ENCODE measurements around the gene NREP. TPM values are rescaled to one million over a fixed set of nuclear protein-coding genes. Genes with fewer than 3 reads are reported as not detected.
"Not testable (repeated sequence)": the region's sequence is repeated elsewhere in the genome, so short reads cannot be mapped to it uniquely, and the experiment has no call there.

The NREP gene
- total RNA-seq, 4 donors from 2014 or later, result 6.0 to 42.0 (median 10.2) TPM

DNA sequence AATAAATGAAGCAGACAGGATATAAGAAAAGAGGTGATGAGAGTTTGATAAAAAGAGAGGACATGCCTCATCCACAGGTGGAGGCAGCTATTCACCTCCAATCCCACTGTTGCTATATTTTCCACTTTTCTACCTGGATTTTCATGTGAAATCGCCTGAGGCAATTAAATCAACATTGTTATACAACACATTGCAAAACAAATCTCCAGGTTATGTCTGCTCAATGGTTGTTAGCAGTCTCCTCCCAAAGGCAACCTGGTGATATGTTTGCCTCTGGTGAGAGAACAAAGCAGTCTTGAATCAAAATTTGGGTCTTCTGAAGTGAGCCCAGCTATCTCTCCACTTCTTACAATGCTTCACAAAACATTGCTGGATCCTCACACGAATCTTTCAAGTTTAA is 30.0 kb downstream of the NREP start:
- Histone ChIP-seq H3K27me3 (no peaks in the 10 kb centered on the region), H3K4me3 (no peak overlapping the region), H3K4me1 (no peaks in the 10 kb centered on the region), H3K36me3 (no peaks in the 10 kb centered on the region), H3K27ac (no peak overlapping the region), H3K9me3 (no peaks in the 10 kb centered on the region)
- 79 to 81% methylated on average over 2 of the region's 2 CpGs for WGBS, 2 donors (ENCODE audit: low coverage in 1 of 2)
- intact Hi-C loops (cut with DNase I; ENCODE audit: low total_unique reads), result no loop called here
- in situ Hi-C loops (cut with MboI; ENCODE audit: low pct_ligation_motif_present in 1 of 4, low pct_unique_long_range_greater_than_20kb in 1 of 4, low sequenced_read_pairs in 3 of 4), result no loop called here
- TF ChIP-seq CTCF (IDR thresholded peaks at IDR 0.05) (no peak), POLR2AphosphoS5 (IDR thresholded peaks at IDR 0.05) (no peak), EP300 (IDR thresholded peaks at IDR 0.05; ENCODE audit: low read depth) (no peak), POLR2A (IDR thresholded peaks at IDR 0.05) (no peak)
- no peak for DNase-seq

DNA sequence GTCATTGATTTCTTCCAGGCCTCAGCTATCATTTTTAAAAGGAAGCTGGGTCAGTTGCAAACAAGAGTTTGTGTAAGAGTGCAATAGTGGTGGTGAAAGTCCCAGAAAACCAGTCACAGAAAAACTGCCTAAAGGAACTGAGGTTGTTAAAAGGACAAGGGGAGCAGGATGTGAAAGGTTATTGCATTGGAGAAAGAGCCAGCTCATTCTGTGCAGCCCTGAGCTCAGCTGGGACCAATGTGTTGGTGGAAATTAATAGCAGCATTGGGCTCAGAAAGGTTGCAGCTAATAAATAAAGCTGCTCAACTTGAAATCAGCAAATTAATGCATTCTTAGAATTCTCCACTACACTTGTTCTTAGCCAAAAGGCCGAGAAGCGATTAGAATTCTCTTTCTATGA is 34.9 kb downstream of the NREP start:
- Histone ChIP-seq H3K27me3 (no peaks in the 10 kb centered on the region), H3K27ac (no peak overlapping the region), H3K36me3 (no peaks in the 10 kb centered on the region), H3K4me1 (no peaks in the 10 kb centered on the region), H3K9me3 (no peaks in the 10 kb centered on the region), H3K4me3 (no peak overlapping the region)
- in situ Hi-C loops (cut with MboI; ENCODE audit: low pct_ligation_motif_present in 1 of 4, low pct_unique_long_range_greater_than_20kb in 1 of 4, low sequenced_read_pairs in 3 of 4), result no loop called here
- intact Hi-C loops (cut with DNase I; ENCODE audit: low total_unique reads), result no loop called here
- TF ChIP-seq EP300 (IDR thresholded peaks at IDR 0.05; ENCODE audit: low read depth), result no peak
- TF ChIP-seq CTCF (IDR thresholded peaks at IDR 0.05), result no peak
- 87 to 100% methylated on average over 2 of the region's 2 CpGs for WGBS, 2 donors (ENCODE audit: low coverage in 1 of 2)
- no peak for DNase-seq

- DNase-seq, result no peak
- in situ Hi-C loops (cut with MboI; ENCODE audit: low pct_ligation_motif_present in 1 of 4, low pct_unique_long_range_greater_than_20kb in 1 of 4, low sequenced_read_pairs in 3 of 4) (no loop called here), intact Hi-C loops (cut with DNase I; ENCODE audit: low total_unique reads) (no loop called here)
- TF ChIP-seq CTCF (IDR thresholded peaks at IDR 0.05), result no peak
- no peak for TF ChIP-seq EP300 (IDR thresholded peaks at IDR 0.05; ENCODE audit: low read depth)
- no peak for TF ChIP-seq POLR2A (IDR thresholded peaks at IDR 0.05)
- no peak for TF ChIP-seq POLR2AphosphoS5 (IDR thresholded peaks at IDR 0.05)
- Histone ChIP-seq H3K27me3 (no peaks in the 10 kb centered on the region), H3K4me1 (no peaks in the 10 kb centered on the region), H3K9me3 (no peaks in the 10 kb centered on the region), H3K27ac (no peak overlapping the region), H3K36me3 (no peaks in the 10 kb centered on the region), H3K4me3 (no peak overlapping the region)
- 83 to 94% methylated on average over 2 of the region's 2 CpGs for whole genome bisulfite sequencing, 2 donors (ENCODE audit: low coverage in 1 of 2)
Observed at GRCh38 chr5:111720333-111720890, 36.6 kb downstream of the NREP start.

GRCh38 chr5:111719773-111720172 is 37.2 kb downstream of the NREP start:
- Histone ChIP-seq H3K4me3 (no peak overlapping the region), H3K36me3 (no peaks in the 10 kb centered on the region), H3K27me3 (no peaks in the 10 kb centered on the region), H3K9me3 (no peaks in the 10 kb centered on the region), H3K27ac (no peak overlapping the region), H3K4me1 (no peaks in the 10 kb centered on the region)
- TF ChIP-seq POLR2AphosphoS5 (IDR thresholded peaks at IDR 0.05), result no peak
- TF ChIP-seq POLR2A (IDR thresholded peaks at IDR 0.05), result no peak
- no peak for TF ChIP-seq EP300 (IDR thresholded peaks at IDR 0.05; ENCODE audit: low read depth)
- no peak for TF ChIP-seq CTCF (IDR thresholded peaks at IDR 0.05)
- intact Hi-C loops (cut with DNase I; ENCODE audit: low total_unique reads) (no loop called here), in situ Hi-C loops (cut with MboI; ENCODE audit: low pct_ligation_motif_present in 1 of 4, low pct_unique_long_range_greater_than_20kb in 1 of 4, low sequenced_read_pairs in 3 of 4) (no loop called here)
- DNase-seq, result no peak

DNA sequence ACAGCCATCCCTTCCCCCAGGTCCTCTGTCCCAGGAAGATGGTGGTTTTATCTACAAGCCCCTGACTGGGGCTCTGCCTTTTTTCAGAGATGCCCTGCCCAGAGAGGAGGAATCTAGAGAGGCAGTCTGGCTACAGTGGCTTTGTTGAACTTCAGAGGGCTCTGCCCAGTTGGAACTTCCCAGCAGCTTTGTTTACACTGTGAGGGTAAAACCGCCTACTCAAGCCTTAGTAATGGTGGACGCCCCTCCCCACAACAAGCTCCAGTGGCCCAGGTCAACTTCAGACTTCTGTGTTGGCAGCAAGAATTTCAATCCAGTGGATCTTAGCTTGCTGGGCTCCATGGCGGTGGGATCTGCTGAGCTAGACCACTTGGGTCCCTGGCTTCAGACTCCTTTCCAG is 40.2 kb downstream of the NREP start:
- H3K27me3 ChIP-seq; H3K27ac ChIP-seq; H3K36me3 ChIP-seq; DNase-seq; H3K4me1 ChIP-seq; H3K9me3 ChIP-seq; H3K4me3 ChIP-seq; in situ Hi-C loops (cut with MboI; ENCODE audit: low pct_ligation_motif_present in 1 of 4, low pct_unique_long_range_greater_than_20kb in 1 of 4, low sequenced_read_pairs in 3 of 4); intact Hi-C loops (cut with DNase I; ENCODE audit: low total_unique reads): not testable (repeated sequence)
- WGBS, 2 donors (ENCODE audit: low coverage in 1 of 2), result 89% methylated on average over 3 of the region's 3 CpGs; no CpG with 5 or more reads in 1 of the 2 donors
